ENCODE data around the gene DBF4B.

DNA sequence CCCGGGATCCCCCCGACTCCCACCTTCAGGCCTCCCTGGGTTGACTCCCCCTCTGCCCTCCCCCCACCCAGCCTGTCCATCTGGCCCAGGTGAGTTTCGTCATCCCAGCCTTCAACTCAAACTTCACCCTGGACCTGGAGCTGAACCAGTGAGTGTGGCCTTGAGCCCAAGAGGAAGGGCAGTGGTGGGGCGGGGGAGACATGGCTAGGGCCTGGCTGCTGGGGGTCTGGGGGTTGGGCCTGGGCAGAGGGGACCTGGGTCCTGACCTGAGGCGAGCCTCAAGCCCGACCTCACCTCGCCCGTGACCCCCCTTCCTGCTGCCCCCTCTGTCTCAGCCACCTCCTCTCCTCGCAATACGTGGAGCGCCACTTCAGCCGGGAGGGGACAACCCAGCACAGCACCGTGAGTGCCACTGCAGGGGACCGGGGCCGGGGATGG, 61.2 kb downstream of the DBF4B start:
- TF ChIP-seq, protein P1, sequence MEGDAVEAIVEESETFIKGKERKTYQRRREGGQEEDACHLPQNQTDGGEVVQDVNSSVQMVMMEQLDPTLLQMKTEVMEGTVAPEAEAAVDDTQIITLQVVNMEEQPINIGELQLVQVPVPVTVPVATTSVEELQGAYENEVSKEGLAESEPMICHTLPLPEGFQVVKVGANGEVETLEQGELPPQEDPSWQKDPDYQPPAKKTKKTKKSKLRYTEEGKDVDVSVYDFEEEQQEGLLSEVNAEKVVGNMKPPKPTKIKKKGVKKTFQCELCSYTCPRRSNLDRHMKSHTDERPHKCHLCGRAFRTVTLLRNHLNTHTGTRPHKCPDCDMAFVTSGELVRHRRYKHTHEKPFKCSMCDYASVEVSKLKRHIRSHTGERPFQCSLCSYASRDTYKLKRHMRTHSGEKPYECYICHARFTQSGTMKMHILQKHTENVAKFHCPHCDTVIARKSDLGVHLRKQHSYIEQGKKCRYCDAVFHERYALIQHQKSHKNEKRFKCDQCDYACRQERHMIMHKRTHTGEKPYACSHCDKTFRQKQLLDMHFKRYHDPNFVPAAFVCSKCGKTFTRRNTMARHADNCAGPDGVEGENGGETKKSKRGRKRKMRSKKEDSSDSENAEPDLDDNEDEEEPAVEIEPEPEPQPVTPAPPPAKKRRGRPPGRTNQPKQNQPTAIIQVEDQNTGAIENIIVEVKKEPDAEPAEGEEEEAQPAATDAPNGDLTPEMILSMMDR (IDR thresholded peaks at IDR 0.05 in 2 of 3, conservative IDR thresholded peaks at IDR 0.05 in 1 of 3; ENCODE audit: control insufficient read depth in 2 of 3, extremely low read depth in 1 of 3, insufficient read depth in 1 of 3, low read depth in 3 of 3, low read length in 3 of 3), result no peak
- TF ChIP-seq BHLHE40 (IDR thresholded peaks at IDR 0.05; ENCODE audit: borderline replicate concordance in 1 of 2, low read depth in 2 of 2, low read length in 1 of 2) (no peak), EGR1 (IDR thresholded peaks at IDR 0.05; ENCODE audit: borderline replicate concordance in 1 of 2, low read depth in 2 of 2, low read length in 2 of 2) (no peak), CHD1 (IDR thresholded peaks at IDR 0.05; ENCODE audit: low read depth, low read length) (no peak), ZNF207 (IDR thresholded peaks at IDR 0.05; ENCODE audit: borderline replicate concordance) (no peak), EP300 (IDR thresholded peaks at IDR 0.05; ENCODE audit: borderline replicate concordance in 1 of 2, control insufficient read depth in 1 of 2, low read depth in 2 of 2, low read length in 2 of 2) (no peak), ZZZ3 (IDR thresholded peaks at IDR 0.05; ENCODE audit: control insufficient read depth, insufficient read length, low read depth) (no peak), SUZ12 (IDR thresholded peaks at IDR 0.05; ENCODE audit: unreplicated experiment) (no peak), JUNB (IDR thresholded peaks at IDR 0.05) (no peak), POLR2AphosphoS2 (IDR thresholded peaks at IDR 0.05; ENCODE audit: low read depth, low read length) (no peak), YY1 (IDR thresholded peaks at IDR 0.05; ENCODE audit: low read depth, low read length) (no peak), CBX5 (IDR thresholded peaks at IDR 0.05; ENCODE audit: low read depth) (no peak)

All from GM12878 (cell line).